Stimulated activated CD4-positive, alpha-beta T cell treated with anti-CD3 and anti-CD28 coated beads, TNF-alpha, amount 100 ng/mL, for 1 hour (primary cell): ENCODE data around the gene GPC5.
"Not testable (repeated sequence)": the region's sequence is repeated elsewhere in the genome, so short reads cannot be mapped to it uniquely, and the experiment has no call there.

ENCODE experiments used
- DNase-seq, 3 donors: peaks; one replicate each; pipeline ENCODE4 v3.0.0-alpha.2; 2020; ENCODE audit warnings: low read depth in 3 of 3, low spot score in 1 of 3

GPC5 gene

DNA sequence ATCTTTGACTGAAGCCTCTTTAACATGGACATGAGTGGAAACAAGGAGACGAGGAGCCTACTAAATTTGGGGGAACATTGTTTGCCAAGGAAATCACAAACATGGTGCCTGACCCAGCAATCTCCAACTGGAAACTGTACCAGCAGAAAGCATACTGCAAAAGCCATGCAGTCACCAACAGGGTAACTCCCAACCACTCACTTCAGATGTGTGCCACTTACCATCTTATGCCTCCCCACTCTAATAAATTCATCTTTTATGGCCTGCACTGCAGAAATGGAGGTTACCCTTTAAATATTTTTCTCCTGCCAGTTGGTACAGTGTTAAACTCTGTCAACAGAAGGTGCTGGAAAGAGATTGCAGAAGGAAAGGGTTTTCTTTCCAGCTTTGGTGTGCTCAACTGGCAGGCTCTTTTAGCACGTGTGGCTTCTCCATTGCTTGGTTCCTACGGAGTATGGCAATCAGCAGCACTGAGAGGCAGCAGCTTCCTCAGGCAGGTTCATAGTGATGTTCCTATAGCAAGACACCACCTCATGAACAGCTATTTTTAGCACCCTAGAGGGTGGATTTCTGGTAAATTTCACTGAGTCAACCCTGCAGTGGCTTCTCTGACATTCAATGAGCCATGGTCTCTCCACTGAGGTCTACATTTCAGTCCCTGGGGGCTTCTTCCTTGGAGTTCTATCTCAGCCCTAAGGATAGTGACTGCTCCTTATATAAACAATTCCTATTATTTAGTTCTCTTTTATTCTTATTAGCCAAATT lies 29.6 kb upstream of the GPC5 start:
- DNase-seq, result no peak

- DNase-seq, result no peak
Measured at GRCh38 chr13:91369441-91369831, 29.0 kb upstream of the GPC5 start.

DNA sequence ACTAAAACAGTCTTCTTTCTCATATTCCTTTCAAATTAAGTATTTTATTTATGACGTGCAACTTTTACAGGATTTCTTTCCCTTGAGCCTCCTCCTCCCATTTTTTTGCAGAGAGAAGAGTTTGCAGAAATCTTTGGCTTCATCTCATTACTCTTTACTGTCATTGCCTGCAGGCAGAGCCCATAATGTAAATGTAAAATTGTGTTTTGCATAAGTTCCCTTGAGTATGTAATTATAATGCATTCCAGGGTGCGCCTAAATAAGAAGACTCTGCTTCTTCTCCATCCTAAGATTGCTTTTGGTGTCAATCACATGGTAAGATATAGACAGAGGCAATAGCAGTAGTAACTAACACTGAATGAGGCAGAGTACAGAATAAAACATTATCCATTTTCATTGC lies 27.9 kb upstream of the GPC5 start:
- DNase-seq, result no peak

GRCh38 chr13:91372911-91373310 lies 25.5 kb upstream of the GPC5 start:
- no peak for DNase-seq

- no peak for DNase-seq
Measured at GRCh38 chr13:91375116-91375729, 23.2 kb upstream of the GPC5 start.

GRCh38 chr13:91381371-91381770 lies 17.1 kb upstream of the GPC5 start:
- no peak for DNase-seq

DNA sequence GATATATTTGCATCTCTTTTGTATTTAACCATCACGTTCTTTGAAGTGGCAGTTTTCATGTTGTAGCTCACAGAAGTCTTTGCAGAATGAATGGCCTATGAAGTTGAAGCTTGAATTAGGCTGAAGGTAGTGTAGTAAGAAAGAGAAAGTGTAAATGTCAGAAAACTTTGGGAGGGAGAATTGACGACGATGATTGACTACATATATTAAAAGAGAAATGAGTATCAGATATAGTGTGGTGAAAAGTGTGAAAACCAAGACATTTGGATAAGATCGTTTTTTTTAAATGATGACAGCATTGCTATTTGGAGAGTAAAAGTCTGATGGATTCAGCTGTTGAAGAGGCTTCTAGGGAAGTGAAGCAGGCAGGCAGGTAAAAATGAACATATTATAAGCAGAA lies 14.6 kb upstream of the GPC5 start:
- DNase-seq, result no peak

- DNase-seq, result no peak
Measured at GRCh38 chr13:91384896-91385295, 13.5 kb upstream of the GPC5 start.

DNA sequence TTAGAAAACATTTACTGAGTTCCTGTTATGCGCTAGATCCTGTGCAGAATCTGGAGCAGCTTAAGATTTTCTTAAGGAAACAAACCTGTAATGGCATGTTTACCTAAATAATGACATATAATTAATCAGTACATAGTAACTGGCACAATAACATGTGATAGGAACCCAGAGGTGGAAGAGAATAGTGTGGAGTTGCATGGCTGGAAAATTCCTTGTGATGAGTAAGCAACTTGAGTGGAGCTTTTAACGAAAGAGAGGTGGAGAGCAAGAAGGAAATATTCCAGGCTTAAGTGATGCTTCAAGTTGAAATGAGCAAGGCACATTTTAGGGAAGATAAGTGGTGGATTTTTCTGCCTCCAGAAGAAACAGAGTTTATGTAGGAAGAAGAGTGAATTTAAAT lies 9.2 kb upstream of the GPC5 start:
- DNase-seq, result no peak

DNA sequence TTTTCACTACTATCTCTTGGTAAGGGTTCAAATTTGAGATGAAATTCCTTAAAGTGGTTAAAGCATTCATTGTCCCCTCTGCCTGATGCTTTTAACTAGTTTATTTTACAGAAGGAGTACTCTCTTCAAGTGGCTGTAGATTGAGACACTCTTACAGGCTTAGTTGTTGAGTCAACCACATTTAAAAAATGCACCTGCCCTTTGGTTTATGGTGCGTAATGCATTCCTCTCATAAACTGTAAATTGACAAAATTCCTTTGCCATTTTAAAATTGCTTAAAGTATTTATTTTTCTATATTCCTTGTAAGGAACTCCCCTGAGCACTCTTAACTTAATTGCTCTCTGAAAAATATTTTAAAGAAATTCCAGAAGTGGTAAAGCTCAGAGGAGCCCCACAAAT lies 826 bp upstream of the GPC5 start:
- DNase-seq, result no peak

DNA sequence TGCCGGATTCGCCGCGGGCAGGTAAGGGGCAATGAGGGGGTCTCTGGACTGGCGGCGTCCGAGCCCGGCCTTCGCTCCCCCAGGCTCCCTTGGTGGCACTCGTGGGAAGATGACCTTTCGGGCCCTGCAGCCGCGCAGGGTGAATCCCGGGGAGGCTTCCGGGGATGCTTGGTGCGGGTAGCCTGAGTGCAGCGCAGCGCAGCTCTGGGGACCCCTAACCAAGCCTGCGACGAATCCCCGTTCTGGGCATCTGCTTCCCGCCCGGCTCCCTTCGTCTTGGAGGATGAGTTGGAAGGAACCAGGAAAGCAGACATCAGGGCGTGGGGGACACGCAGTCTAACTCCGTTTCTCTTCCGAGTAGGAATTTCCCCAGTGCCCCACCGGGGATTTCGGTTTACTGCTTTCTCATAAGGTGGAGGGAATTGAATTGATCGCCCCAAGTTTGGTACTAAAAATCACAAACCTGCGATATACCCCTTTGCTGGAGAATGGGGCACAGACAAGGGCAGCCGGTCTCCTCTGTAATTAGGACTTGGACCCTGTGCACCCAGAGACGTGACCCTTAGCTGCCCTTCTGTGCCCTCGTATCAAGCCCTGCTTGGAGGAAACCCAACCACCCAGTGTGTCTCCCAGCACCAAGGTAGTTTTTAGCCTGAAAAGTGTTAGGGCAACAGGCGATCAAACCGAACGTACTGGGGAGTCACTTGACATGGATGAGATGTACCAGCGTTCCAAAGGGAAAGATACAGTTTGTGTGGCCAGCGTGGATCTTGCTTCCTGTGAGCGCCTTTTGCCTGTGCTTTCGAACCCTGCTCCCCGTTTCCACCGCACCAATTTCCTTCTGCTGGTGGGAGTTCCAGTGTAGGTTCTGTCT lies 1.0 kb downstream of the GPC5 start:
- no peak for DNase-seq

GRCh38 chr13:91400063-91400399 lies 1.6 kb downstream of the GPC5 start:
- no peak for DNase-seq

- no peak for DNase-seq
Measured at GRCh38 chr13:91400671-91401070, 2.2 kb downstream of the GPC5 start.

- DNase-seq, result no peak
Measured at GRCh38 chr13:91401920-91402319, 3.5 kb downstream of the GPC5 start.

GRCh38 chr13:91405240-91405639 lies 6.8 kb downstream of the GPC5 start:
- no peak for DNase-seq

- no peak for DNase-seq
Measured at GRCh38 chr13:91406619-91407018, 8.2 kb downstream of the GPC5 start.

DNA sequence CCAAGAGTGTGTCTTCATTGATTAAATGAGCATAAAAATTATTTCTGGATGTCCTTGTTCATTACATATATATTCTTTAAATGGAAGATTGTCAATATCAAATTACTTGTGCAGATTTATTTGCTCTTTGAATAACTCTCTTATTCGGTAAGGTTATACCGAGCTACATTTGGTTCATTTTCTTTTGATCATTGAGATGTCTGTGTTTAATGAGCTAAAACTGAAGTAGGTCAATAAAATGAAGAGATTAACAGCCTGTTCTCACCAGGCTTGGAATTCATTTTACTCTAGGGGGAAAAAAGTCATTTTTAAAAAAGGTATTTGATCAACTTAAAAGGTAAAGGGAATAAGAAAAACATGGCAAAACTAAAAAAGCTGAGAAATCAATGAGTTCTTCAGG lies 10.6 kb downstream of the GPC5 start:
- no peak for DNase-seq

- not testable (repeated sequence) for DNase-seq
Measured at GRCh38 chr13:91416579-91416978, 18.2 kb downstream of the GPC5 start.

DNA sequence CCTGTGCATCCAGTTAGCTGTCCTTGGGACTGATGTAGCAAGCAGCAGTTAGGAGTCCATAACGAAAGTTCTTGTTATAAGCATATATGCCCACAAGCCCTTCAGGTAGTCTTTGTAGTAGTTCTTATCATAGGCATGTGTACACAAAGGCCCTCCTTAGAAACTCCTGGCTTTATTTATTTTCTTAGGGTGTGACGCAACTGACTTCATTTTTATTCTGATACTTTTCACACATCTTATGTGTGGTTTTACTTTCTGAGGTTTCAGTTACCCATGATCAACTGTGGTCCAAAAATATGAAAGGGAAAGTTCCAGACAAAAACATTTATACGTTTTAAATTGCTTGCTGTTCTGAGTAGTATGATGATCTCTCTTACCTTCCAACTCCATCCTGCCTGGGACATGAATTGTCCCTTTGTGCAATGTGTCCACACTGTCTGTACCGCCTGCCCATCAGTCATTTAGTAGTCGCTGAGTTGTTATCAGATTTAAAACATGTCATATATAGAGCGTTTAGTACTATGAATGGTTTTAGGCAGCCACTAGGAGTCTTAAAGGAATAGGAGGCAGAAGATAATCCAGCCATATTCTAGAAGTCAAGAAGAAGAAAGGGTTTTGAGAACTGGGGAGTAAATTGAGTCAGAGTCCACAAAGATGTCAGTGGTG lies 19.4 kb downstream of the GPC5 start:
- DNase-seq, result no peak

- DNase-seq, result no peak
Measured at GRCh38 chr13:91426913-91427312, 28.5 kb downstream of the GPC5 start.

- not testable (repeated sequence) for DNase-seq
Measured at GRCh38 chr13:91438674-91439073, 40.3 kb downstream of the GPC5 start.

DNA sequence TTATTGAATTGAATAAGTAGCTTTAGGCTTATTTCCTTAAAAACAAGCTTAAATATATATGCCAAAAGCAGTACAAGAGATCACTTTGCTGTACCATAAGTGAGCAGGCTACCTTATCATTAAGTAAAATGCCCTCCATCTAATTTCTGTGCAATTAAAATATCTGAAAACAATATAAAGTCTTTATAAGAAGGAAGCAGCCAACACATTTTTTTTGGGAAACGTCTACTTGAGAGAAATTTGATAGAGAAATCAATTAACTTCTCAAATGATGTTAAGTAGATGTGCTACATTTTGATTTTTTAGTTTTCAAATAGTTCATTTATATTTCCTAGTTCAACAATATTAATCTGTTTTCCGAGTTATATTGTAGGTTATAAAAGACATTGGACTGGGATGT lies 52.5 kb downstream of the GPC5 start:
- DNase-seq, result no peak
